NCI-H128 (cell line): ENCODE results near the gene CEP89.
"Not testable (repeated sequence)": the region's sequence is repeated elsewhere in the genome, so short reads cannot be mapped to it uniquely, and the experiment has no call there.

Experiments used
- DNase-seq: peaks from one replicate; lab custom pipeline; 2025; ENCODE audit not compliant: unreplicated experiment; lab: John Stamatoyannopoulos, UW

Gene CEP89

GRCh38 chr19:32966750-32967149, 5.0 kb downstream of the CEP89 start:
- no peak for DNase-seq

- DNase-seq: no peak
These were observed 26.5 kb downstream of the CEP89 start for GRCh38 chr19:32945260-32945659.

GRCh38 chr19:32941273-32941672, 30.5 kb downstream of the CEP89 start:
- DNase-seq: not testable (repeated sequence)

- DNase-seq: no peak
These were observed 35.7 kb downstream of the CEP89 start for GRCh38 chr19:32936065-32936464.

- DNase-seq: no peak
These were observed 36.1 kb downstream of the CEP89 start for GRCh38 chr19:32935629-32936028.

GRCh38 chr19:32933571-32933970, 38.2 kb downstream of the CEP89 start:
- no peak for DNase-seq

- DNase-seq: no peak
These were observed 41.2 kb downstream of the CEP89 start for GRCh38 chr19:32930567-32930966.

GRCh38 chr19:32928806-32929205, 43.0 kb downstream of the CEP89 start:
- DNase-seq: no peak

GRCh38 chr19:32924200-32924599, 47.6 kb downstream of the CEP89 start:
- no peak for DNase-seq

- DNase-seq: no peak
These were observed 50.1 kb downstream of the CEP89 start for GRCh38 chr19:32921624-32922023.

GRCh38 chr19:32919365-32919764, 52.4 kb downstream of the CEP89 start:
- DNase-seq: no peak

GRCh38 chr19:32917616-32917996, 54.2 kb downstream of the CEP89 start:
- DNase-seq: no peak

- DNase-seq: no peak
These were observed 54.7 kb downstream of the CEP89 start for GRCh38 chr19:32916969-32917615.

GRCh38 chr19:32914879-32915660, 56.7 kb downstream of the CEP89 start:
- no peak for DNase-seq

- DNase-seq: no peak
These were observed 60.3 kb downstream of the CEP89 start for GRCh38 chr19:32911467-32911866.

- no peak for DNase-seq
These were observed 60.9 kb downstream of the CEP89 start for GRCh38 chr19:32910874-32911273.

GRCh38 chr19:32910094-32910493, 61.7 kb downstream of the CEP89 start:
- DNase-seq: no peak

GRCh38 chr19:32909257-32909656, 62.5 kb downstream of the CEP89 start:
- no peak for DNase-seq

- no peak for DNase-seq
These were observed 63.0 kb downstream of the CEP89 start for GRCh38 chr19:32908641-32909190.

GRCh38 chr19:32902448-32902847, 69.3 kb downstream of the CEP89 start:
- no peak for DNase-seq

GRCh38 chr19:32901504-32902161, 70.1 kb downstream of the CEP89 start:
- DNase-seq: no peak
